RCC 7860 (cell line): ENCODE results near the gene WDR7.
A peak's percentile ranks its signal among the peaks of the same experiment; 100 is the strongest.

Experiments
- DNase-seq: peaks from one replicate; pipeline ENCODE4 v3.0.0-alpha.2; 2015; ENCODE audit warnings: low spot score
- FAIRE-seq: peaks from 2 replicates; lab custom pipeline; 2012; peaks lifted over from hg19 to GRCh38; lab: Jason Lieb, UNC

Gene WDR7

DNA sequence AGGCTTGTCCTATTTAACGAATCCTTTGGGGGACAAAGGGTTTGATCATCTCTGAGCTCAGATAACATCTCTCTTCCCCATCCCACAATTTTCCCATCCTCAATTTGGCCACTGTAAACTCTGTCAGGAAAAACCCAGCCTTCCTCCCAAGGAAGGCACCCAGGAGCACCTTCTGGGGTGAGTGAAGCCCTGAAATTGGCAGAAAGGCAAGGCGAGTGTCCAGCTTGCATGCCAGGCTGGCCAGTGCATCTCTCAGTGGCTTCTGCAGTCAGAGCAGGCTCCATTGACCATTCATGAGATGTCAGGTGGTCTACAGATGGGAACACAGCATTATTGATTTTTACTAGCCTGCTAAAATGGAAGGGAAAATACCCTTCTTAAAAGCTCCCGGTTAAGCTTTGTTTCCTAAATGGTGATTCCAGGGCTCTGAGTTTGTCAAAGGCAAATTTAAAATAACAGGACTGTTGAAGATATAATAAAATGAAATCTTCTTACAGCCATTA is 412.5 kb downstream of the WDR7 start:
- DNase-seq (no peak), FAIRE-seq (no peak)

DNA sequence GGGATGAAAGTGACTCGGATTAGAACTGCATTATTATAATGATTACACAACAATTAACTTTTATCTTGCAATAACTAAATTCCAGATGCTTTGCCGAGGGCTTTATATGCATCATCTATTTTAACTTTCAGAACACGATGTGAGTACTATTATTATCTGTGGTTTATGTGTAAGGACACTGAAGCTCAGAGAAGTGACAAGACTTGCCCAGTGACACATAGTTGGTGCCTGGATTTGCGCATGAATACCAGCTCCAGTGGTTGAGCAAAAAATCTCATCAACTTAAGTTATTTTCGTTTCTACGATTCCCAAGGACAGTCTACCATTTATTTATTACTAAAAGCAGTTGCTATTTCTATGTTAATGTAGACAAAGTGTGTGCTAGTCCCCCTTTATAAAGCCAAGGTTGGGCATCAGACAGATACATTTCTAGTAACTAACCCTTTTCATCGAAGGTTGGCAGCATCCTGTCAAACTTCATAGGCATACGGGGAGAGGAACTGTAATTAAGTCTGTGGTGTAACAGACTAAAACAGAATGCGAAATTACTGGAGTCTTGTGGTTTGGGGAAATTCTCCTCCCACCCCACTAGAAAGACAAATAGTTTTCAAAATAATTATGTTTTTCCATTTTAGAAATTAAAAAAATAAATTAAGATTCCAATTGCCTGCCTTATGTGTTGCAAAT is 422.5 kb downstream of the WDR7 start:
- DNase-seq: no peak
- FAIRE-seq: no peak

DNA sequence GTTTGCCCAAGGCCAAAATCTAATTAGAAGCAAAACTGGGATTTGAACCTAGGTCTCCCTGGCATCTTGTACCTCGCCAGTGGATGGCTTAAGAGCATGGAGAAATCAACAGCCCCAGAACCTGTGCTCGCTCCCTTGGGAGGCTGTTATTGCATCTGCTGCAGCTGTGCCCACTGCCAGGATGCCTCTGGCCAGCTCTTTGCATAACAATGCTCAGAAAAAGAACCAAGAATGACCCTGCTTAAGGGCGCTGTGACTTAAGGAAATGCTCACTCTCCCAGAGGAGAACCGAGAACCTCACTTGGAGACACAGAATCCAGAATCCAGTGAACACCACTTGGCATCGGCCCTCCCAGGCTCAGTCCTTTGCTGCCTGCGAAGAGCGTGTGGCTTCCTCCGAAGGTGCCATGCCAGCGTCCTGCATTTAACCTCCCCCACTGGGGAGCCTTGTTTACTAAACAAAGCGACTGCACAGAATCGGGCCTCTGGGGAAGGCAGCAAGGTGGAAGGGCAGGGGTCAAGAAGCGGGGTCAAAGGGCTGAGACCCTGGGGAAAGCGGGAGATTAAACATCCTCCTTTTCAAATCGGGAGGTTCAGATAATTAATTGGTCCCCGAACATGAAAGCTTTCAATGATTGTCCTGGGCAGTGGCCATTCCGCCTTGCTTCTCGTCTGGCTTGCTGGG is 424.7 kb downstream of the WDR7 start:
- FAIRE-seq: no peak
- DNase-seq: no peak

GRCh38 chr18:57077005-57077765 is 426.0 kb downstream of the WDR7 start:
- no peak for DNase-seq
- FAIRE-seq: no peak

DNA sequence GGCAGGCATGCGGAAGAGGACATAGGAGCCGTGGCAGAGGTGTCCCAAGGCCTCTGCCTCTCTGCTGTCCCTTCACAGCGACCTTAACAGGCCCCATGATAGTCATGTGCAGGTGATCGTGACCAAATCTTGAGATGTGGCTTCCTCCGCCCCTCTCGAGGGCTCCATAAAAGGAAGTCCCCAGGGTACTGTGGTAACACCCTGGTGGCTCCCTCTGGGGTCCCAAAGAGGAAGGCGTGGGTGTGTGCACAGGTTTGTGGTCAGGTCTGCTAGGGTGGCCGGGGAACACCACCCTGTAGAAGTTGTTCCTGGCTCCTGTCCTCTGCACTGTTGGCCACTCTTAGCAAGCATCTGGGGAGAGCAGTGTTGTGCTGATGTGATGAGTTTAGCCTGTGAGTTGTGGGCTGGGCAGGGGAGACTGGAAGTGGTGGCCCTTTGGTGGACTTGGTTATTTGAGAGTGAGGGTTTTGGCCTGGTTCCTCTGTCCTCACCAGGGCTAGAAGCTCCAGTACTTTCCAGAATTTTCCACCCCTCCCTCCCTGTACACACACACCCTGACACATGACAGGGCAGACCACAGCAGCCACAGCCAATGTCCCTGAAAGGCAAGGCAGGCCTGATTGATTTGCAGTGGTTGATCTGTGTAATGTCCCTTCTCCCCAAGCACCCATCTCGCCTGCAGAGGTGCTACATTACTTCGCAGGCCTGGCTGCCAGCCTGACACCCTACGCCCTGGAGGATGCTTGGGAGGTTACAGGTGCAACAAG is 426.8 kb downstream of the WDR7 start:
- DNase-seq (no peak), FAIRE-seq (no peak)

GRCh38 chr18:57078614-57079013 is 427.5 kb downstream of the WDR7 start:
- FAIRE-seq (no peak), DNase-seq (no peak)

GRCh38 chr18:57080479-57080878 is 429.3 kb downstream of the WDR7 start:
- DNase-seq: no peak
- no peak for FAIRE-seq

DNA sequence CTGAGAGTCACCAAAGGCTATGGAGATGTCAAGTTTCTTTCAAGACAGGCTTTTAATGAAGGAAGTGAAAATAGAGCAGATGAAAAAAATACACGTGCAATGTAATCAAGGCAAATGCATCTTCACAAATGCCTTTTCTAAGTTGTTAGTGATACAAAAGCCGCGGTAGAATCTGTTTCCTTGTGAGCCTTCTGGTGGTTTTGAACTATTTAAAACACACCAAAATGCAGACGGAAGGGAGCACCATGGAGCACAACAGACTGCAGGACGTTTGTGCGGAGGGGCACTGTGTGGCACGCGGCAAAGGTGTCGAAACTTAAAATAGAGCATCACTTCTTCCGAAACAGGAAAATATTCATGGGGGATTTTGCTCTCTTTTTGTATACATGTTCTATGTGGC is 430.7 kb downstream of the WDR7 start:
- DNase-seq: no peak
- no peak for FAIRE-seq

- FAIRE-seq: no peak
- DNase-seq: peak; percentile 31
These were observed 432.3 kb downstream of the WDR7 start for GRCh38 chr18:57083485-57083884.

GRCh38 chr18:57084331-57085271 is 433.4 kb downstream of the WDR7 start:
- FAIRE-seq (no peak), DNase-seq (no peak)

- DNase-seq: no peak
- FAIRE-seq: no peak
These were observed 434.2 kb downstream of the WDR7 start for GRCh38 chr18:57085371-57085770.

DNA sequence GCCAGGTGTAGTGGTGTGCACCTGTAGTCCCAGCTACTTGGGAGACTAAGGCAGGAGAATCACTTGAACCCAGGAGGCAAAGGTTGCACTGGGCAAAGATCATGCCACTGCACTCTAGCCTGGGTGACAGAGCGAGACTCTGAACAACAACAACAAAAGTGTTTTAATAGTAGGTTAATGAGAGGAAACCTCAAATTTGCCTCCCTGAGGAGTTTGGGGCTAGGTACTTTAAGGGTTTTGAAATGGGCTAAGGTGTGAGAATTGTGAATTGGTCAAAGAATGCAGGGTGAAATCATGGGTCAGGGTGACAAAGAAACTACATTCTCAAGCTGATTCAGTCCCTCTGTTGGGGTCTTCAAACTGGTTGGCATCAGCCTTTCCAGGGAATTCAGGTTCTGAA is 435.0 kb downstream of the WDR7 start:
- no peak for FAIRE-seq
- no peak for DNase-seq
